HepG2 (cell line): ENCODE measurements around the gene TGM2. TPM values are rescaled to one million over a fixed set of nuclear protein-coding genes. Genes with fewer than 3 reads are reported as not detected.

ENCODE experiments used
- ATAC-seq: fragments of 200-7000 bp; cut with Tn5 transposase; 3 replicates; pipeline ENCODE4 v1.9.1; 2020; ENCODE audit warnings: mild to moderate bottlenecking, moderate library complexity
- BruUV-seq: library from RNA; stranded (reverse); fragments of 400-500 nt; replicated peaks from 2 replicates; lab custom pipeline; 2021; lab: Mats Ljungman, UMichigan
- CTCF ChIA-PET: fragments of 300-600 bp; formaldehyde crosslinking; extraction: SDS; loops from one replicate; lab custom pipeline; 2021; ENCODE audit warnings: low total read pairs, inconsistent platforms, low intra/inter-chr PET ratio; lab: Yijun Ruan, JAX
- POLR2A ChIA-PET: fragments of 350-600 bp; sonication (Branson Sonifier 250); formaldehyde crosslinking; loops from one replicate; lab custom pipeline; 2020; ENCODE audit warnings: antibody characterized with exemption, inconsistent platforms; lab: Yijun Ruan, JAX
- DNase-seq: peaks from one replicate; pipeline ENCODE4 v3.0.0-alpha.2; 2015; ENCODE audit warnings: low spot score
- FAIRE-seq: peaks from 3 replicates; lab custom pipeline; 2011; peaks lifted over from hg19 to GRCh38; lab: Jason Lieb, UNC
- H2AFZ ChIP-seq: one replicate; pipeline ENCODE4 v1.6.1; 2011; ENCODE audit warnings: low read length, inconsistent platforms
- H3K27ac ChIP-seq: fragments of 300-600 bp; 3 replicates; pipeline ENCODE4 v1.8.0; 2011; ENCODE audit warnings: mixed run types, mild to moderate bottlenecking, mixed read lengths, low read length, inconsistent platforms; ENCODE audit not compliant: insufficient read depth; ENCODE audit errors: extremely low read length
- H3K27me3 ChIP-seq, 2 experiments: fragments of 200-600 bp in 1 of 2; 2 replicates in 1 of 2; 3 replicates in 1 of 2; pipeline versions ENCODE4 v1.6.0 to v1.8.0; 2011; ENCODE audit warnings: low read length in 2 of 2, mild to moderate bottlenecking in 2 of 2, moderate library complexity in 2 of 2, inconsistent platforms in 1 of 2; ENCODE audit not compliant: insufficient read depth in 2 of 2, control insufficient read depth in 1 of 2
- H3K36me3 ChIP-seq, 2 experiments: fragments of 200-600 bp in 1 of 2; replicated peaks in 1 of 2; 2 replicates in 1 of 2; 3 replicates in 1 of 2; pipeline versions ENCODE4 v1.5.1 to v1.8.0; 2011; ENCODE audit warnings: low read length in 2 of 2, inconsistent platforms in 1 of 2; ENCODE audit not compliant: insufficient read depth in 2 of 2, control insufficient read depth in 1 of 2
- H3K4me1 ChIP-seq: 2 replicates; pipeline ENCODE4 v1.5.1; 2012; ENCODE audit warnings: low read length, inconsistent platforms; ENCODE audit not compliant: insufficient read depth
- H3K4me2 ChIP-seq: 2 replicates; pipeline ENCODE4 v1.6.0; 2011; ENCODE audit warnings: low read depth, low read length, inconsistent platforms
- H3K4me3 ChIP-seq, 3 experiments: fragments of 200-600 bp in 1 of 3; sonication (generic), shearing (Covaris generic) in 1 of 3; replicated peaks in 1 of 3; 2 replicates each; pipeline ENCODE4 v1.5.1; 2011 to 2016; ENCODE audit warnings: low read length in 3 of 3, inconsistent platforms in 2 of 3, low read depth in 2 of 3, mild to moderate bottlenecking in 2 of 3, control low read depth in 1 of 3, mixed read lengths in 1 of 3; ENCODE audit not compliant: insufficient read depth in 1 of 3
- H3K79me2 ChIP-seq: one replicate; pipeline ENCODE4 v1.6.1; 2011; ENCODE audit warnings: low read length, inconsistent platforms; ENCODE audit not compliant: insufficient read depth
- H3K9ac ChIP-seq: 2 replicates; pipeline ENCODE4 v1.6.0; 2011; ENCODE audit warnings: mild to moderate bottlenecking, low read depth, low read length, inconsistent platforms; ENCODE audit not compliant: insufficient read depth
- H3K9me3 ChIP-seq: 2 replicates; pipeline ENCODE4 v1.5.1; 2012; ENCODE audit warnings: mild to moderate bottlenecking, low read length
- H4K20me1 ChIP-seq: 2 replicates; pipeline ENCODE4 v1.6.0; 2011; ENCODE audit warnings: inconsistent platforms, mild to moderate bottlenecking, low read length, moderate library complexity; ENCODE audit not compliant: insufficient read depth
- FOSL2 ChIP-seq: sonication (generic); formaldehyde crosslinking; IDR thresholded peaks from 2 replicates; pipeline ENCODE4 v1.4.0; 2020; ENCODE audit warnings: missing genetic modification reagents
- HMG20A ChIP-seq: IDR thresholded peaks from 2 replicates; pipeline ENCODE4 v1.6.1; 2016; ENCODE audit warnings: borderline replicate concordance
- KAT8 ChIP-seq: IDR thresholded peaks from 2 replicates; pipeline ENCODE4 v1.6.1; 2016; ENCODE audit warnings: missing genetic modification reagents, missing compliant biosample characterization
- MEF2D ChIP-seq: sonication (generic); formaldehyde crosslinking; IDR thresholded peaks from 2 replicates; pipeline ENCODE4 v1.5.1; 2020; ENCODE audit warnings: mild to moderate bottlenecking, missing genetic modification reagents
- PHF21A ChIP-seq: sonication (generic); formaldehyde crosslinking; IDR thresholded peaks from 2 replicates; pipeline ENCODE4 v1.5.0; 2020; ENCODE audit warnings: mild to moderate bottlenecking, missing genetic modification reagents
- PRMT3 ChIP-seq: sonication (generic); formaldehyde crosslinking; IDR thresholded peaks from 2 replicates; pipeline ENCODE4 v1.8.1; 2022; ENCODE audit warnings: low read depth, mild to moderate bottlenecking, moderate library complexity, missing genetic modification reagents, borderline replicate concordance
- ZNF121 ChIP-seq: sonication (generic); formaldehyde crosslinking; IDR thresholded peaks from 2 replicates; pipeline ENCODE4 v1.5.0; 2020; ENCODE audit warnings: mild to moderate bottlenecking, missing genetic modification reagents
- ZNF205 ChIP-seq: IDR thresholded peaks from 2 replicates; pipeline ENCODE4 v1.6.1; 2018; ENCODE audit warnings: missing biosample characterization, missing genetic modification reagents
- ZNF501 ChIP-seq: sonication (generic); formaldehyde crosslinking; IDR thresholded peaks from 2 replicates; pipeline ENCODE4 v1.5.1; 2020; ENCODE audit warnings: mild to moderate bottlenecking, moderate library complexity, missing genetic modification reagents
- ZNF607 ChIP-seq: sonication (generic); formaldehyde crosslinking; IDR thresholded peaks from 2 replicates; pipeline ENCODE4 v1.5.1; 2020; ENCODE audit warnings: missing genetic modification reagents, mild to moderate bottlenecking, borderline replicate concordance
- WGBS: methylation state at CpG from one replicate; pipeline ENCODE4 v1.1.6; 2017; ENCODE audit warnings: low lambda C conversion rate; 5-methylcytosine and 5-hydroxymethylcytosine counted together
- in situ Hi-C: cut with HindIII; loops from 2 replicates; pipeline ENCODE4 v1.10.0; 2017; ENCODE audit warnings: low pct_unique_long_range_greater_than_20kb; ENCODE audit not compliant: extremely low pct_ligation_motif_present
- intact Hi-C: fragments of 100-400 bp; cut with micrococcal nuclease; formaldehyde crosslinking; loops from one replicate; pipeline ENCODE4 v1.10.0; 2022; ENCODE audit not compliant: unreplicated experiment
- polyA plus RNA-seq, 8 experiments: library from polyadenylated mRNA; depleted of rRNA in 3 of 8; stranded (reverse) in 7 of 8; unstranded in 1 of 8; fragments of >200 nt; fragmentation: Illumina TruSeq in 4 of 8; extraction: Trizol in 4 of 8; gene quantifications; 2 replicates each; pipeline versions ENCODE4 v1.2.1 to v1.2.3, GENCODE V29; 2011 to 2016; ENCODE audit warnings: low read depth in 4 of 8, missing spikeins in 1 of 8, mixed read lengths in 1 of 8; ENCODE audit not compliant: insufficient read depth in 1 of 8
- total RNA-seq, 5 experiments: library from RNA; depleted of rRNA; stranded (reverse); fragments of >200 nt; fragmentation: Illumina TruSeq; extraction: Trizol; gene quantifications; 2 replicates each; pipeline ENCODE4 v1.2.3, GENCODE V29; 2016; ENCODE audit warnings: low read depth in 1 of 5
- TF ChIP-seq, protein P1 (sequence below): sonication (generic); formaldehyde crosslinking; IDR thresholded peaks from 2 replicates; pipeline ENCODE4 v1.4.0; 2020; ENCODE audit warnings: missing genetic modification reagents, borderline replicate concordance
- TF ChIP-seq, protein P2 (sequence below): sonication (generic); formaldehyde crosslinking; IDR thresholded peaks from 2 replicates; pipeline ENCODE4 v1.9.0; 2021; ENCODE audit warnings: mild to moderate bottlenecking, missing genetic modification reagents

TGM2 gene
- total and polyA plus RNA-seq, 2 of the 13 experiments (the other 11 are each of a cell fraction or from before 2014, with no cell fraction given), result 4.2 to 46.4 TPM

DNA sequence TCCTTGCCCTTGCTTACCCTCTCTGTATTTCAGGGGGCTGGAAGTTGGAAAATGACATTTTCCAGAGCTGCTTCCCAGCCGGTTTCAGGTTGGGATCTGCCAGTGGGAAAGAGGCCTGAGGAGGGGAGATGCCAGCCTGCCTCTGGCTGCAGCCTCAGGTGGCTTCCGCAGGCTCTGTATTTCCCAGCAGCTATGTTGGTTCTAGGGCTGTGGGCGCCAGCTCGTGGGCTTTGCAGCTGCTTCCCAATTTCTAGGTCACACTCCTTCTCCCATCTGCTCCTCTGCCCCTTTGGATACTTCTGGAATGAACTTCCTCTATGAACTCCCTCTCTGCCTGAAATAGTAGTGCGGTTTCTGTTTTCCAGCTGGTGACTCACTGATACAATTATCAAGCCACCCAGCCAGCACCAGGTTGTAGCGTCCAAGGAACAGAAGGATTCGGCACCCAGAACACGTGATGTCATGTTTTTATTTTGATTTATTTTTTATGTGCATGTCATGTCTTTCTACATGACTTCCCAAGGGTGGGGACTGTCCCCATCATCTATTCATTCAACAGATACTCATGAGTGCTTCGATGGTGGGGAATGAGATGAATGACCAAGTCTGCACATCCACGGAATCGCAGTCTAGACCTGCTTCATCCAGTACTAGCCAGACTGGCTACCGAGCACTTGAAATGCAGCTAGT lies 38.0 kb downstream of the TGM2 start:
- Histone ChIP-seq H3K27me3 (no peaks in the 10 kb centered on the region), H3K4me1 (peaks cover 65% of the 10 kb centered on the region), H3K36me3 (no peaks in the 10 kb centered on the region), H4K20me1 (no peaks in the 10 kb centered on the region), H3K79me2 (no peaks in the 10 kb centered on the region), H3K4me3 (no peak overlapping the region), H3K27ac (no peak overlapping the region), H3K9ac (peak overlapping the region; percentile 35; the same call in 1 of the 2 replicates), H2AFZ (no peak overlapping the region), H3K4me2 (peak overlapping the region; percentile 77), H3K9me3 (no peaks in the 10 kb centered on the region)
- FAIRE-seq (no peak), DNase-seq (no peak), ATAC-seq (no peak)
- BruUV-seq, result no TSS peak
- in situ Hi-C loops, result no loop called here
- intact Hi-C loops, result no loop called here
- 67% methylated on average over 12 of the region's 12 CpGs for WGBS
- ChIA-PET POLR2A (interaction anchor here (0.6 to 2.6 kb wide), 3 partner anchors 16 to 61 kb away, joined by 3 to 50 read pairs (median 4); no protein-coding TSS in a partner anchor), CTCF (interaction anchor here (3.2 kb wide), 1 partner anchor 38 kb away, joined by 20 read pairs; the partner anchor contains the start of gene TGM2)
- TF ChIP-seq PHF21A (CRISPR knock-in tag) (0 out of 2 replicates have a peak, but pooled peaks have one; percentile 25), MEF2D (0 out of 2 replicates have a peak, but pooled peaks have one; percentile 22), ZNF205 (peak; percentile 14; the same call in 1 of the 2 replicates), ZNF121 (no peak), ZNF501 (CRISPR knock-in tag) (0 out of 2 replicates have a peak, but pooled peaks have one; percentile 62), HMG20A (peak; percentile 8; the same call in 1 of the 2 replicates), ZNF607 (0 out of 2 replicates have a peak, but pooled peaks have one; percentile 34), FOSL2 (CRISPR knock-in tag) (peak; percentile 65), PRMT3 (CRISPR knock-in tag) (no peak), KAT8 (CRISPR knock-in tag) (0 out of 2 replicates have a peak, but pooled peaks have one; percentile 7)
- TF ChIP-seq, protein P1, sequence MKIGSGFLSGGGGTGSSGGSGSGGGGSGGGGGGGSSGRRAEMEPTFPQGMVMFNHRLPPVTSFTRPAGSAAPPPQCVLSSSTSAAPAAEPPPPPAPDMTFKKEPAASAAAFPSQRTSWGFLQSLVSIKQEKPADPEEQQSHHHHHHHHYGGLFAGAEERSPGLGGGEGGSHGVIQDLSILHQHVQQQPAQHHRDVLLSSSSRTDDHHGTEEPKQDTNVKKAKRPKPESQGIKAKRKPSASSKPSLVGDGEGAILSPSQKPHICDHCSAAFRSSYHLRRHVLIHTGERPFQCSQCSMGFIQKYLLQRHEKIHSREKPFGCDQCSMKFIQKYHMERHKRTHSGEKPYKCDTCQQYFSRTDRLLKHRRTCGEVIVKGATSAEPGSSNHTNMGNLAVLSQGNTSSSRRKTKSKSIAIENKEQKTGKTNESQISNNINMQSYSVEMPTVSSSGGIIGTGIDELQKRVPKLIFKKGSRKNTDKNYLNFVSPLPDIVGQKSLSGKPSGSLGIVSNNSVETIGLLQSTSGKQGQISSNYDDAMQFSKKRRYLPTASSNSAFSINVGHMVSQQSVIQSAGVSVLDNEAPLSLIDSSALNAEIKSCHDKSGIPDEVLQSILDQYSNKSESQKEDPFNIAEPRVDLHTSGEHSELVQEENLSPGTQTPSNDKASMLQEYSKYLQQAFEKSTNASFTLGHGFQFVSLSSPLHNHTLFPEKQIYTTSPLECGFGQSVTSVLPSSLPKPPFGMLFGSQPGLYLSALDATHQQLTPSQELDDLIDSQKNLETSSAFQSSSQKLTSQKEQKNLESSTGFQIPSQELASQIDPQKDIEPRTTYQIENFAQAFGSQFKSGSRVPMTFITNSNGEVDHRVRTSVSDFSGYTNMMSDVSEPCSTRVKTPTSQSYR, result no peak
- TF ChIP-seq, protein P2, sequence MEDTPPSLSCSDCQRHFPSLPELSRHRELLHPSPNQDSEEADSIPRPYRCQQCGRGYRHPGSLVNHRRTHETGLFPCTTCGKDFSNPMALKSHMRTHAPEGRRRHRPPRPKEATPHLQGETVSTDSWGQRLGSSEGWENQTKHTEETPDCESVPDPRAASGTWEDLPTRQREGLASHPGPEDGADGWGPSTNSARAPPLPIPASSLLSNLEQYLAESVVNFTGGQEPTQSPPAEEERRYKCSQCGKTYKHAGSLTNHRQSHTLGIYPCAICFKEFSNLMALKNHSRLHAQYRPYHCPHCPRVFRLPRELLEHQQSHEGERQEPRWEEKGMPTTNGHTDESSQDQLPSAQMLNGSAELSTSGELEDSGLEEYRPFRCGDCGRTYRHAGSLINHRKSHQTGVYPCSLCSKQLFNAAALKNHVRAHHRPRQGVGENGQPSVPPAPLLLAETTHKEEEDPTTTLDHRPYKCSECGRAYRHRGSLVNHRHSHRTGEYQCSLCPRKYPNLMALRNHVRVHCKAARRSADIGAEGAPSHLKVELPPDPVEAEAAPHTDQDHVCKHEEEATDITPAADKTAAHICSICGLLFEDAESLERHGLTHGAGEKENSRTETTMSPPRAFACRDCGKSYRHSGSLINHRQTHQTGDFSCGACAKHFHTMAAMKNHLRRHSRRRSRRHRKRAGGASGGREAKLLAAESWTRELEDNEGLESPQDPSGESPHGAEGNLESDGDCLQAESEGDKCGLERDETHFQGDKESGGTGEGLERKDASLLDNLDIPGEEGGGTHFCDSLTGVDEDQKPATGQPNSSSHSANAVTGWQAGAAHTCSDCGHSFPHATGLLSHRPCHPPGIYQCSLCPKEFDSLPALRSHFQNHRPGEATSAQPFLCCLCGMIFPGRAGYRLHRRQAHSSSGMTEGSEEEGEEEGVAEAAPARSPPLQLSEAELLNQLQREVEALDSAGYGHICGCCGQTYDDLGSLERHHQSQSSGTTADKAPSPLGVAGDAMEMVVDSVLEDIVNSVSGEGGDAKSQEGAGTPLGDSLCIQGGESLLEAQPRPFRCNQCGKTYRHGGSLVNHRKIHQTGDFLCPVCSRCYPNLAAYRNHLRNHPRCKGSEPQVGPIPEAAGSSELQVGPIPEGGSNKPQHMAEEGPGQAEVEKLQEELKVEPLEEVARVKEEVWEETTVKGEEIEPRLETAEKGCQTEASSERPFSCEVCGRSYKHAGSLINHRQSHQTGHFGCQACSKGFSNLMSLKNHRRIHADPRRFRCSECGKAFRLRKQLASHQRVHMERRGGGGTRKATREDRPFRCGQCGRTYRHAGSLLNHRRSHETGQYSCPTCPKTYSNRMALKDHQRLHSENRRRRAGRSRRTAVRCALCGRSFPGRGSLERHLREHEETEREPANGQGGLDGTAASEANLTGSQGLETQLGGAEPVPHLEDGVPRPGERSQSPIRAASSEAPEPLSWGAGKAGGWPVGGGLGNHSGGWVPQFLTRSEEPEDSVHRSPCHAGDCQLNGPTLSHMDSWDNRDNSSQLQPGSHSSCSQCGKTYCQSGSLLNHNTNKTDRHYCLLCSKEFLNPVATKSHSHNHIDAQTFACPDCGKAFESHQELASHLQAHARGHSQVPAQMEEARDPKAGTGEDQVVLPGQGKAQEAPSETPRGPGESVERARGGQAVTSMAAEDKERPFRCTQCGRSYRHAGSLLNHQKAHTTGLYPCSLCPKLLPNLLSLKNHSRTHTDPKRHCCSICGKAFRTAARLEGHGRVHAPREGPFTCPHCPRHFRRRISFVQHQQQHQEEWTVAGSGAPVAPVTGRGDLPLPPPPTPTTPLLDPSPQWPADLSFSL (CRISPR knock-in tag), result no peak
